GM10847 (cell line): Measurements from ENCODE around the gene GRK5.

Experiments used
- POLR2A ChIP-seq: IDR thresholded peaks from 2 replicates; pipeline ENCODE4 v1.6.1; 2011; ENCODE audit not compliant: insufficient read length; ENCODE audit errors: extremely low read depth

GRK5 gene

DNA sequence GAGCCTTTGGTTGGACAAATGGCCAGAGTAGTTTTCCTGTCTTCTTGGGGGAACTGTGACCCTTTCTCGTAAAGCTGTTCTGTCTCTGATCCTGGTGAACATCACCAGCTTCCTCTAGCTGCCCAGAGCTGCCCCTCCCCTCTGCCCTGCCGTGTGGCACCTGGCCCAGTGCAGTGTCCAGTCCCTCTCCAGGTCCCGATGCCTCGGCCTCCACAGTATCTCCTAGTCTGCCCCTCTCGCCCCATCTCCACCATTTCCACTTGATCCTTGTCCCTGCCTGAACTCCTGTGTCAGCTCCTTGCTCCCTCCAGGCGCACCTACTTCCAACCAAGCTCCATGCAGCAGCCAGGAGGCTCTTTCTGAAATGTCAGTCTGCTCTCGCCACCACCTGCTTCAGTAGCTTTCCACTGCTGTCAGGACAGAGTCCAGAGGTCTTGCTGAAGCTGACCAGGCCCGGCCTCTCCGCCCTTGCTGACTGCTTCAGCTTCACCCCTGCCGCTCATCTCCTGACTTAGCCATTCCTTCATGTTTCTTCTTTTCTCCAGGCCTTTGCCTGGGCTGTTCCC, 133.6 kb downstream of the GRK5 start:
- TF ChIP-seq POLR2A = no peak

DNA sequence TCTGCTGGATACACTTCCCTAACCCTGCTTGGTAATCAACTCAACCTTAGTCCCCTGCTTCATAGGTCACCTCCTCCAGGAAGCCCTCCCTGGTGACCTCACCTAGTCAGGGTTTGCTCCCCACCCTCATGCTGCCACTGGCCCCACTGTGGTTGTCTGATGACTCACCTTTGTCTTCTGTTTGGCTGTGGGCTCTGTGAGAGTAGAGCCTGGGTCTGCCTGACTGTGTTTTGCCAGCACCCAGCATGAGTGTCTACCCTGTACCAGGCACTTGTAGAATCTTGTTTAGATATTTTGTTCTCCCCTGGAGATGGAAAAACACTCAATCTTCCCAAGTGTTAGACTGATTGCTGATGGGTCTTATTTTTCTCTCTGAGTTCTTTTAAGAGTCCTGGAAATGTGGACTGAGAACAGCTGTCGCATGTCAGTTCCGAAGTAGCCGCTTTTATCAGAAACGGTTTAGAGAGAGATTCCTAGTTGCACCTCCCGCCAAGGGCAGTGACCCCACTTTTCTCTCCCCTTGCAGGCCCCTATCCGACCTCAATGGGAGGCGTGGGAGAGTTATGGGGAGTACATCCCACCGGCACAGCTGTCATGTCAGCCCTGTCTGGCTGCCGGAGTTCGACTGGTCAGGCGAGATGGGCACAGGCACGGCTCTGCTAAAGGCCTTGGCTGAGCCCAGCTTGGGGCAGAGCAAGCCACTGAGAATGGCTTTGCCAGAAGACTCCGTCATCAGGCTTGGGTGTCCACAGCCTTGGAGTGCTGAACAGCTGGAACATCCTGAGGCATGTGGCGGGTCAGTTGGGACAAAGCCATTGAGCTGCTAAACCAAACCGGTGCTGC, 134.3 kb downstream of the GRK5 start:
- no peak for TF ChIP-seq POLR2A

DNA sequence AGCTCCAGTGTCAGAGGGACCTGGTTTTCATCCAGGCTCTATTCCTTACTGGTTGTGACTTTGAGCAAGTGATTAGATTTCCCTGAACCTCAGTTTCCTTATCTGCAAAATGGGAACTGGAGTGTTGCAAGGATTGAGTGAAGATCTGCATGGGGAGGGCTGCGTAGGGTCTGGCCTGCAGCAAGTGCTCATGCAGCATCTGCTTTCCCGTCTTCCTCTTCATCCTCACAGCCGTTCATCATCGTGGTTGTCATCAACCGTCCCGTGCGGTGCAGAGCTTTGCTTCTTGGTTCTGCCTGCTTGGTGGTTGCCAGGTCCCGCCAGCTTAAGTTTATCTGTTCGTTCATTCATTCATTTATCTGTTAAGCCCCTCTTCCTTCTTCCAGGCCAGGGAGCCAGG, 135.0 kb downstream of the GRK5 start:
- no peak for TF ChIP-seq POLR2A

DNA sequence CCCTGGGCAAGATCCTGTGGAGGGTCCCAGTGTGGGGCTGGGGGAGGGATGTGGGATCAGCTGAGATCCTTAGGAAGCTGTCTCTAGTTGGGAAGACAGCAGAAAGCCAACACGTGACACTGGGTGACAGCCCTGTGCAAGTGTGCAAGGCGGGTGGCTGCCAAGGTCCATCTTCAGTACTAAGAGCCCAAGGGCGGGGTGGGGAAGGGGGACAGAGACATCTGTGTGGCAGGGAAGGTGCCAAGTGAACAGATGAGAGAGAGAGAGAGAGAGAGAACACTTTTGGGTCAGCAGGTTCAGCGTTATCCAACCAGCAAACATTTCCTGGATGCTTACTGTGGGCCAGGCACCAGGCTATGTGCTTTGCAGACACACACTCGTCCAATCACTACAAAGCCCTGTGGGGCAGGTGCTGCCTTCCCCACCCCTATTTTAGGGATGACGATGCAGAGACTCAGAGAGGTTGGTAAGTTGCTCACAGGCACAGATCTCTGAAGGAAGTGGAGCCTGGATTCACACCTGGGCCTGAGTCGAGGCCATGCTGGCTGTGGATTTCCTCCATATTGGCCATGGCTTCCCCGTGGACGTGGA, 135.7 kb downstream of the GRK5 start:
- no peak for TF ChIP-seq POLR2A

DNA sequence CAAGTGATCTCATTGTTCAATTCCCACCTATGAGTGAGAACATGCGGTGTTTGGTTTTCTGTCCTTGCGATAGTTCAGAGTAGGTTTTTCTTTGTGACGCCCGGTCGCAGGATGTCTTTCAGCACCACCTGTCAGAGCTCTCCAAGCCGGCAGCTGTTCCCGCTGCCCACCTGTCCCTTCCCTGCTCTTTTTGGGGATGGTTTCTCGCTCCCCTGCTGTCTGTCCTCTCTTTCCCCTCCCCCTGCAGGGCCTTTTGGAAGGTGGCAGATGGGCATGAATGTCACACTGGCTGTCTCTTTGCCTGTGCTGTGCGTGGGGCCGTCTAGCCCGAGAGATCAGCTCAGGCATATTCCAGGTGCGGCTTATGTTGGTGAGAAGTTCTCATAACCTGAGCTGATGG, 137.0 kb downstream of the GRK5 start:
- no peak for TF ChIP-seq POLR2A

DNA sequence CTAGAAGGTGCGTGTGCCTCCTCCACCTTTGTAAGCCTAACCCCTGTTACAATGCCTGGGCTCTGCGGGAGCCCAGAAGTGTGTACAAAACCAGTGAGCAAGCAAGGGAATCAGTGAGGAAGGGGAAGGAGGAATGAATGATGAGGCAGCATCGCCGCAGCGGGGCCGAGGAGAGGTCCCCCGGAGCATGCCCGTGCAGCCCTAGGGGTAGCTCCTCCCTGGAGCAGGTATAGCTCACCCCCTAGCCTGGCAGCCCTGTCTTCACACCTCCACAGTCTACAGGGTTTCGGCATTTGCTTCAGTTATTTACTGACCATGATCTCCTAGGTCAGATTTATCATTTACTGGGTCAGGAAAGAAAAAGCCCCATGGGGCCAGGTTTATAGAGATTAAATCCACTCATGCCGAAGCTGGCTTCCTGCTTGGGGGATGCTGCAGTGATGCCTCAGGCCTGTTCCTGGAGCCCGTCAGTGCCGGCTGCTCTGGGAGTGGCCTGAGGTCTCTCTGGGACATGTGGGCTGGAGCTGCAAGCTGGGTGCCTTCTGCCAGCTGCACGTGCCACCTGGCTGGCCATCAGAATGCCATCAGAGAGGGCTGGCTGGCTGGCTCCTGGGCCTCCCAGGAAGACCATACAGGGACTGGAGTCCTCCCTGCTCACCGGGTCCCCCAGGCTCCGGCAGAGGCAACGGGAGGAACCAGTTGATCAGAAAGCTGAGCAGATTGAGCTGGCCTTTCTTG, 138.9 kb downstream of the GRK5 start:
- TF ChIP-seq POLR2A = no peak

DNA sequence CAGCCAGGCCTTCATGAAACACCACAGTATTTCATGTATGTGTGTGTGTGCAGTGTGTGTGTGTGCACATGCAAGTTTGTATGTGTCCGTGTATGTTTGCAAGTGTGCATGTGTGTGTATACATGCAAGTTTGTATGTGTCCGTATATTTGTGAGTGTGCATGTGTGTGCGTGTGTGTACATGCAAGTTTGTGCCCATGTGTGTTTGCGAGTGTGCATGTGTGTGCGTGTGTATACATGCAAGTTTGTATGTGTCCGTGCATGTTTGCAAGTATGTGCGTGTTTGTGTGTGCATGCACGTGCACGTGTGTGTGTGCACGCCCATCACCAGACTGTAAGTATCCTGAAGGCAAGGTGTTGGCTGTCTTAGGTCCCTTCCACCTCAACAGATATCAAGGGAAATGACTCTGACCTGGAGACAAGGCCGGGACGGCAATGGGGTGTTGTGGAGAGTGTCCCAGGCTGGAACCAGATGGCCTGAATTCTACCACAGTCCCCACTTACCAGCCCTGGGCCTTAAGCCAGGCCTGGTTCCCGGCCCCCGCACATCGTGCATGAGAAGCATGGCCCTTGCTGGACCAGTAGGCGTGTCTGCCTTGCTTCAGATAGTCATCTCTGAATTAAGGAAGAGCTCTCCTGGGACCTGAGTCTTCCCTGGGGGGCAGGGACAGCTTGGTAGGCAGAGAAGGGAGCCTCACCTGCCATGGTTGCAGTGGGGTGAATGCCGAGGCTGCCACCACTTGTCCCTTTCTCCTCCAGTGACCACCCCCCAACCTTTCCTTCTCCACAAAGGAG, 140.0 kb downstream of the GRK5 start:
- TF ChIP-seq POLR2A = no peak

DNA sequence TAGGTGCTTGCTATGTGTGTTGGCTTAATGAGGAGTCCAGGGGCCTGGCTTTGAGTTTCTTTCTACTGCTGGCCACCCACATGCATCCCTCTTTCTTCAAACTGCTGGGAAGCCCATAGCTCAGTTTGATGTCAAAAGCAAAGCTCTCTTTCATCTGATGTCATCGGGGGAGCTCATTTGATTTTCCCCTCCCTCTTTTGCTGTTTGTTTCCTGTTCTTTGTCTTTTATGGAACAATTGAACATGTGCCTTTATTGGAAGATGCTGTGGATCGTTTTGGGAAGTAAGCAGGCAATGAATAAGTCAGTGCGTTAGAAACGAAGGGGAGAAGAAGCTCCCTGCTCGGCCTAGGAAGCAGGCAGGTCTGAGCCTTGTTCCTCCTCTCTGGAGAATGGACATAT, 140.7 kb downstream of the GRK5 start:
- TF ChIP-seq POLR2A = no peak

DNA sequence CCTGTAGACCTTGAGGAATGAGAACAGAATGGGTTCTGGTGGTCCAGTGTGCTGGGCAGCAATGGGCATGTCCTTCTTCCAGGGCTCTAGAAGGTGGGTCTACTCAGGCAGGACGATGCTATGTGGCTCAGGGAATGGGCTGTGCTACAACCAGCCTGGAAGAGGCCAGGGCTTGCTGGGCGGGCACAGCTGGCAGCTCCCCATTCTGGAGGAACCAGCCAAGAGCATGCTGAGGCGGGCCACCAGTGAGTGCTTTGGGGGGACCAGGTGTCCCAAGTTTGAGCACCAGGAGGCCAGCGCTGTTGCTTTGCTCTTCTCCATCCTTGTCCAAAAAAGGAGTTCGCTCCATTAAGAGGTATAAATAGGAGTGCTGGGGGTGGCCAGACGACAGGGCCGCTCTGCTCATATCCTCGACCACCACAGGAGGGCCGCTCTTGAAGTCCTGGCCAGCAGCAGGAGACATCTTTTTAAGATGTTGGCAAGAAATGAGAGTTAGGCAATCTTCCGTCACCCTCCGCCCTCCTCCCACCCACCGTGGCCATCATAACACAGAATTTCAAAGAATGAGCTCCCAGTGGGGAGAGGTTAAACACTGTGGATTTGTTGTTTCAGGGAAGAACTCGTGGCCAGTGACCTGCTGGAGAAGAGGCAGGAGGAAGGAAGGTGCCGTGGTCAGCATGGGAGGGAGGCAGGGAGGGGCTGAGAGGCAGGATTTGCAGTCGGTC, 141.3 kb downstream of the GRK5 start:
- no peak for TF ChIP-seq POLR2A

DNA sequence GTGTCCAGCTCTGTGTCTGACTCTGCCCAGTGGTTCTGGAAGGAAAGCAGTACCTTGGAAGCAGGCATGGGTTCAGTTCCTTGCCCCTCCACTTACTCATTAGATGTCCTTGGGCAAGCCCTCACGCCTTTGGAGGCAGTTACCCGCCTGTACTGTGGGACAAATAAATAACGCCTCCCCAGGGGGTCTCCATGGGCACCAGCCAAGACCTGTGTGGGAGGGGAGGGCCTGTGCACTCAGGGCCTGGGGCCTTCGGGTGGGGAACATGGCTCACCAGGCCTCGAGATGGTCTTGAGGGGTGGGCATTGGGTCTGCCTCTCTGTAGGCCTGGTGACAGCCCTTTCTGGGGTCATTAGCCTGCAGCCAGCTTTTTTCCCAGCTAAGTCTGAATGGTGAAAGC, 142.0 kb downstream of the GRK5 start:
- no peak for TF ChIP-seq POLR2A

DNA sequence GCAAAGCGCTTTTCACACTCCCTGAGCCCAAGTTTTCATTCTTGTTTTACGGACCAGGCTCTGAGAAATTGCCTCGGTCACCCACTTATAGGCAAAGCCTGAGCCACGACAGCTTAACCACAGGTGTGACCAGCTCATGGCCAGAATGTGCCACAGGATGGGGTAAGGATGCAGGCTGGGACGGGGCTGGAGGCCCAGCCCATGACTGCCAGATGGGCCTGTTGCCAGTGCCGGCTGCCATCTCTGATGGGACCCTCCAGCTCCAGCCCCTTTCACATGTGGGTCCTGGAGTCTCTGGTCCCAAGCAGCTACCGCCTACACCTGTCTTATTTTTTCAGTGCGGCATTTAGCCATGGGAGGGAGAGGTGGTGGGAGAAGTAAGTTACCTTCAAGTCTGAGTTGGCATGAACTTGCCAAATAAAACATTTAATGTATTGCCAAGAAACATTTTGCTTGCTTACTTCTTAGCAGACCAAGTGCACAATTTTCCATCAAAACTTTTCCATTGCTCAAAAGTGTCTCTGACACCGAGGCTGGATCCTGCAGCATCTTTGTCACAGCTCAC, 142.6 kb downstream of the GRK5 start:
- TF ChIP-seq POLR2A = no peak

DNA sequence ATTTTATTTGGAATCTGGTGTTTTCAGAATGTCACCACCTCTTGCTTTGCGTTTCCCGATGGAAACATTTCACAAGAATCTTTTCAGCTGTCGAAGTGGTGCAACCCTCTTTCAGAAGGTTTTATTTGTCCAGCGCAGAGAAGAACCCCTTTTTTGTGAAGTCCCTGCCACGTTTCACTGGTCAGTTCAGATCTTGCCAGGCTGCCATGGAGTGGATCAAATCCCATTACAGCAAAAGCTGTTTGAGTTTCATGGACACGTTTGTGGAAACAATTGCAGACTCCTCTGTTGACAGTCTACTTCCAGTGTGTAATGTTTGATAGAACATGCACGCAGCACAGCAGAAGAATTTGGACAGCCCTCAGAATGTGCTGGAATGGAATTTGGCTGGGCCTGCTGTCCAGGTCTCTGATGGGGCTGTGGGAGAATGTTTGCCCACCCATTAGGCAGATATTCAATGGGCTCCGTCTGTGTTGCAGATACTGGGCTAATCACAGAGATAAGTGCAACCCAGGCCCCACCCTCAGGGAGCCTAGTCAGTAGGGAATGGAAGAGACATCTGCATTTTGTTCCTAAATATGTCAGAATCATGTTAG, 143.2 kb downstream of the GRK5 start:
- TF ChIP-seq POLR2A = no peak

DNA sequence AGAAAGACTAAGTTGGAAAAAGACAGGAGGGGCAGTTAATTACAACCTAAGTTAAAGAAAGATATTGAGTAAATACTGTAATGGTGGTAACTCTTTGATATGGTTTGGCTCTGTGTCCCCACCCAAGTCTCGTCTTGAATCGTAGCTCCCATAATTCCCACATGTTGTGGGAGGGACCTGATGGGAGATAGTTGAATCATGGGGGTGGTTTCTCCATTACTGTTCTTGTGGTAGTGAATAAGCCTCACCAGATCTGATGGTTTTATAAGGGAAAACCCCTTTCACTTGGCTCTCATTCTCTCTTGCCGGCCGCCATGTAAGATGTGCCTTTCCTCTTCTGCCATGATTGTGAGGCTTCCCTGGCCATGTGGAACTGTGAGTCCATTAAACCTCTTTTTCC, 143.8 kb downstream of the GRK5 start:
- TF ChIP-seq POLR2A = no peak

DNA sequence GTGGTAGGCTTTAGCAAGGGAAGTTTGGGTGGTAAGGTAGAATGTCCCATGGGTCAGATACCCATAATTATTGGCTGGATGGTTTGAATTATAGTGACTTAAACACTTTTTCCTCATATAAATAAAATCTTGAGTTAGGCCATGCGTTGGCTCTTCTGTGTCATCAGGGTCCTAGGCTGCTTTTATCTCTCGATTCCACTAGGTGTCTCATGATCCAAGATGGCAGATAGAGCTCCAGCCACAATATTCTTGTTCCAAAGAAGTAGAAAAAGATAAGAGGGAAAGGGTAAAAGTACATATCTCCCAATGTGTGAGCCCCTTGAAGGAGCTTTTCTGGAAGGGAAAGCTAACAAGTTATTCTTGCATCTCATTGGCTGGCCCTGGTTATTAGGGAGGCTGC, 144.7 kb downstream of the GRK5 start:
- TF ChIP-seq POLR2A = no peak
